SK-N-MC (cell line): ENCODE measurements around the gene OSCAR.

Experiments
- EZH2 ChIP-seq: fragments of 200-600 bp; sonication (generic); IDR thresholded peaks from one replicate; pipeline ENCODE4 v1.6.1; 2017; ENCODE audit warnings: antibody characterized with exemption
- POLR2AphosphoS5 ChIP-seq: IDR thresholded peaks from 2 replicates; pipeline ENCODE4 v1.6.1; 2012; ENCODE audit warnings: mild to moderate bottlenecking, low read depth, low read length, borderline replicate concordance

DNA sequence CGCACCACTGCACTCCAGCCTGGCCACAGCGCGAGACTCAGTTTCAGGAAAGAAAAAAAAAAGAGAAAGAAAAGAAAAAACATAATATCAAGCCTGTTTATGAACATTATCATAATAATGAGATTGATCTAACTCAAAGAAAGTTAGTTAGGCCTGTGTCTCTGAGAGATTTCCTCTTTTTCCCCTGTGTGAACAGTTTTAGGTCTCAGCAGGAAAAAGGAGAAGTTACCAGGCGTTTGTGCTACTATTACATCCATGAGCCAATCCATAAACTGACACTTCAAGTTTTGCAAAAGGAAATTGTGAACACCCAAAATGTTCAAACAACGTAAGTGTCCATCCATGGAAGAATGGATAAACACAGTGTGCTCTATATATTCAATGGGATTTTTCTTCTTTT lies 23.3 kb downstream of the OSCAR start:
- no peak for TF ChIP-seq POLR2AphosphoS5
- TF ChIP-seq EZH2 = no peak
